ENCODE measurements around the gene UBAC1.
"Not testable (repeated sequence)": the region's sequence is repeated elsewhere in the genome, so short reads cannot be mapped to it uniquely, and the experiment has no call there.

Gene UBAC1

DNA sequence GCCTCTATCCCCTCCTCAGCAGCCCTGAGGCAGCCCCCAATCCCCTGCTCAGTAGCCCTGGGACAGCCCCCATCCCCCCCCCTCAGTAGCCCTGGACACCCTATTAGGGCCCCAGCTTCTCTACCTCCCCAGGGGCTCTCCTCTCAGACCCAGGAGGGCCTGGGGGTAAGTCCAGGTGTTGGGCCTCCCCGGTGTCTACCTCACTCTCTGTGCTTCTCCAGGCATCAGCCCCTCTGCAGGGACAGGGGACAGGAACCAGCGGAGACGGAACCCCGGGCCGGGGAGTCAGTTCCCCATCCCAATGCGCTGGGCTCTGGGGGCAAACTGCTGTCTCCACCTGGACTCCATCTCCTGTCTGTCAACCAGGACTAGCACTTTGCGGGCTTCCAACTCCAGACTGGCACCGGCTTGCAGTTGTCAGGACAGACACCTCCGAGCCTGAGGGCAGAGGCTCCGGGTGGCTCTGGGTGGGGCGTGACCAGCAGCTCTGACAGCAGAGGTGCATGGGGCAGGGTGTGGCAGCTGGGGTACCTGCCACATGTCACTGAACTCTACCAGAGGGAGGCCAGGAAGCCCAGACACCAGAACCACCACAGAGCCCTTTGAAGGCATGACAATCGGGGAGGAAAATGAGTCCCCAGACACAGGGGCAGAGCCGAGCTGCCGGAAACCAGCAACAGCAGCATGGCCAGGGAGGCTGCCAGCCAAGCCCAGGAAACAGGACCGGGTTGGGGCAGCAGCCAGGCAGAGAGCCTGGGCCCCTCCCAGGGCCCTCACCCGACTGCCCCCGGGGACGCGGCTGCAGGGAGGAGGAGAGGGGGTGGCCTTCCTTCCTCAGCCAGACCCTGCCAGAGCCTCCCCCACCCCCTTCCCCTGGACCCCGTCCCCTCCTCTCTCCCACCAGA is 17.7 kb upstream of the UBAC1 start:
- no peak for DNase-seq (ENCODE audit: low read depth in 2 of 2)

DNA sequence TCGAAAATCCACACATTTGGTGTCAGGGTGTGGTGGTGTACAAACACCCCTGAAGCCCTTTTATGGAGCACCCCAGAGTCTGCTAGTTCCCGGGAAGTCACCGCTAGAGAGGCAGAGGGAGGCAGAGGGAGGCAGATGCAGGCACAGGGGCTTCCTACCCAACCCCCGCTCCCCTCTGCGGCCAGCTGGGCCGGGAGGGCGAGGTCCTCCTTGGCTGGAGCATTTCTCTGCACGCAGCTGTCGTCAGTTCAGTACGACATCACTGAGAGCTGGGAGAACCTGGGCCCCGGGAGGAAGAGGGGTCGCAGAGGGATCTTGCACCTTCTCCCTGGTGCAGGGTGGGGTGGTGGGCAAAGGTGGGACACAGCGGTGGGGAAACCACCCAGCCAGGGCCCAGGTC is 15.8 kb upstream of the UBAC1 start:
- DNase-seq (ENCODE audit: low read depth in 2 of 2) = no peak

- DNase-seq (ENCODE audit: low read depth in 2 of 2) = no peak
Measured at GRCh38 chr9:135976531-135976930, 15.4 kb upstream of the UBAC1 start.

- DNase-seq (ENCODE audit: low read depth in 2 of 2) = no peak
Measured at GRCh38 chr9:135975834-135976233, 14.7 kb upstream of the UBAC1 start.

DNA sequence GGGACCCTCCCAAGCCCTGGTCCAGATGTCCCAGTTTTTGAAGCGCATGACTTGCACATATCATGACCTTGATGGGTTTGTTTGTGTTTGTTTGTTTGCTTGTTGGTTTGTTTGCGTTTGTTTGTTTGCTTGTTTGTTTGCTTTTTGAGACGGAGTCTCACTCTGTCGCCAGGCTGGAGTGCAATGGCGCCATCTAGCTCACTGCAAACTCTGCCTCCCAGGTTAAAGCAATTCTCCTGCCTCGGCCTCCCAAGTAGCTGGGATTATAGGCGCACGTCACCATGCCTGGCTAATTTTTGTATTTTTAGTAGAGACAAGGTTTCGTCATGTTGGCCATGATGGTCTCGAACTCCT is 13.0 kb upstream of the UBAC1 start:
- no peak for DNase-seq (ENCODE audit: low read depth in 2 of 2)

GRCh38 chr9:135973277-135974219 is 12.4 kb upstream of the UBAC1 start:
- DNase-seq (ENCODE audit: low read depth in 2 of 2) = no peak

DNA sequence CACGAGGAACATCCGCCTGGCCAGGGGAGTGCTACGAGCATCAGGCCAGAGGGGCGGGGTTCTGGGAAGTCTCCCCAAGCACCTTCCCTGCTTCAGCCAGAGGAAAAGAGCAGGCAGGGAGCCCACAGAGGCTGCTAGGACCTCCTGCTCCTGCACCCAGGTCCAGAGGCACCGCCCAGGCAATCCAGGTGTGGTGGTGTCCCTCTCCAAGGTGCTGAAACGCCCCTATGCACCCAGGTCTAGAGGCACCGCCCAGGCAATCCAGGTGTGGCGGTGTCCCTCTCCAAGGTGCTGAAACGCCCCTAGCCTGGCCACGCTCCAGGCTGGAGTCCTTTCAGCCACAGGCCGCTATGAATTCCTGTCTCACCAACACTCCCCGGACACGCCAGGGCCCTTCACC is 10.7 kb upstream of the UBAC1 start:
- DNase-seq (ENCODE audit: low read depth in 2 of 2) = no peak

GRCh38 chr9:135971111-135971766 is 10.1 kb upstream of the UBAC1 start:
- no peak for DNase-seq (ENCODE audit: low read depth in 2 of 2)

DNA sequence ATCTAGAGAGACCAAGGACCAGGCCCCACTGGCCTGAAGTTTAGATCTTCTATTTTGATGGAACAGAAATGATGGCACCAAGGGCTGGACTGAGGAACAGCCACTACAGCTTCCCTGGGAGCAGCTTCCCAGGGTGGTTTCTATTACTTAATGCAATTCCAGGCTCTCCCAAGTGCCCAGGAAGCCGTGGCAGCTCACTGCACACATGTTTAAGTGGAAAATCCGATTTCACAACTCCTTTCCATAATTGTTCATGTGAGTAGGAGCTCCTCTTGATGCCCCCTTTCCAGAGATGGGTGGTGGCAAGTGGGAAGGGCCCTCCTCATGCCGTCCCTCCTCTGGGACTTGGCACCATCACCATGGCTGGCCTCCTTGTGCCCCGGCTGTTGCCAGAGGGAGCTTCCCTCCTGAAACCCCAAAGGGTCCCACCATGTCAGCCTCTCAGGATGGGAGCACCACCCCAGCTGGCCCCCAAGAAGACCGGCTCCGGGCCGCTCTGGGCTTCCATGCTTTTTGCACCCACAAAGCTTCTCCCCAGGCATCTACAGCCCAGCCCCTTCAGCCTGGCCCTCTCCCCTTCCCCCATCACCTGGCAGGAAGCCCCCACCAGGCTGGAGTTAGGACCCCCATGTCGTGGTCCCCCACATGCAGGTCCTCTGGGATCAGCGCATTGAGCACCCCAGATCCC is 9.1 kb upstream of the UBAC1 start:
- DNase-seq (ENCODE audit: low read depth in 2 of 2) = no peak

GRCh38 chr9:135969064-135969683 is 8.0 kb upstream of the UBAC1 start:
- no peak for DNase-seq (ENCODE audit: low read depth in 2 of 2)

GRCh38 chr9:135968601-135969000 is 7.4 kb upstream of the UBAC1 start:
- DNase-seq (ENCODE audit: low read depth in 2 of 2) = no peak

- DNase-seq (ENCODE audit: low read depth in 2 of 2) = no peak
Measured at GRCh38 chr9:135968083-135968476, 6.9 kb upstream of the UBAC1 start.

GRCh38 chr9:135966916-135967260 is 5.7 kb upstream of the UBAC1 start:
- not testable (repeated sequence) for DNase-seq (ENCODE audit: low read depth in 2 of 2)

DNA sequence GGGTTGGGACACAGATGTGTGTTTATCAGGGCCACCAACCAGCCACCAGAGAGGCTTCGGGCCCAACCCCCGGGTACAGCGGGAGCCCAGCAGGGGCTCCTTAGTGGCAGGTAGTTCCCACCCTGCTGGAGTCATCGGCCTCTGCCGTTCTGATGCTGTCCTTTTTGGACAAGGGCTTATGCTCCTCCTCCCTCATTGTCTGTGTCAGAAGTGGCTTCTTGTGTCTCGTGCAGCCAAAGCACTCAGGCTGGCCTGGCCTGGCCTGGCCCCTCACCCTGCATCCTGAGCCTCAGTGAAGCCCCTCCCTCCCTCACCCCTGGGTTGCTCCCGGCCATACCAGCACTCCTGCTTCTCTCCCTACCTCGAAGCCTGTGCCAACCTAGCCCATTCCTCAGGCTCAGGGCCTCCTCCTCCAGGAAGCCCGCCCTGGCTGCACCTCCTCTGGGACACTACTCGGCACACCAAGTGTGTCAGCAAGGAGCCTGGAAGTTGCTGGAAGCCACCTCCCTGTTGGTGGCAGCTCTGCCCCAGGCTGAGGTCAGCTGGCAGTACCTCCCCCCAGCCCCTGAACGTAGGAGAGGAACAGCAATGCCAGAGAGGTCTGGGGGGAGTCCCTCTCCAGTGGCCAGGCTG is 4.1 kb upstream of the UBAC1 start:
- no peak for DNase-seq (ENCODE audit: low read depth in 2 of 2)

DNA sequence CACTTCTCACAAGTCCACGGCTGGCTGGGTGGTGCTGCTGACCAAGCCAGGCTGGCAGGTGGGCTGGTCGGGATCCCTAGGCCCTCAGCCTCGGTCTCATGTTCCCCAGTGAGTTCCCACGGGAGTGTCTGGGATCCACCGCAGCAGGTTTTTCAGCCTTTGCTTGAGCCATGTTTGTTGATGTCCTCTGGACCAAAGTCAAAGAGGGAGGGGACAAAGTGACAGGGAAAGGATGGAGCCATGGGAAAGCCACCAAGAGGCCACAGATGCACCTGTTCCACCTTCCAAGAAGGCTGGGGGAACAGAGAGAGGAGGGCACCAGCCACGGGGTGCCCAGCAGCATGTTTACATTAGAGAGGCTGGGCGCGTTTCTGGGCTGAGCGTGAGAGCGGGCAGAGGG is 2.8 kb upstream of the UBAC1 start:
- no peak for DNase-seq (ENCODE audit: low read depth in 2 of 2)

DNA sequence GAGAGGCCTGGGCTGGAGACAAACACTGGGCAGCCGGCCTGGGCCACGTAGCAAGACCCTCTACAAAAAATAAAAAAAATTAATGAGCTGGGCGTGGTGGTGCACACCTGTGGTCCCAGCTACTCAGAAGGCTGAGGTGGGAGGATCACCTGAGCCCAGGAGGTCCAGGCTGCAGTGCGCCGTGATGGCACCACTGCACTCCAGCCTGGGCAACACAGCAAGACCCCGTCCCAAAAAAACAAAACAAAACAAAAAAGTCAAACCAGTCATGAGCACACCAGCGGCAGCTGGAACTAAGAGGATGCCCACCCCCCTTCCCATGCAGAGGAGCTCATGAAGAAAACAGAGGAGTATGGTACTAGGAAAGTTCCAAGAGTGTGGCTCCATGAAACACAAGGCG is 2.2 kb upstream of the UBAC1 start:
- no peak for DNase-seq (ENCODE audit: low read depth in 2 of 2)

- no peak for DNase-seq (ENCODE audit: low read depth in 2 of 2)
Measured at GRCh38 chr9:135962696-135963307, 1.6 kb upstream of the UBAC1 start.

- no peak for DNase-seq (ENCODE audit: low read depth in 2 of 2)
Measured at GRCh38 chr9:135961811-135962695, 880 bp upstream of the UBAC1 start.
